HK-2 (cell line): ENCODE measurements around the gene KRT33B.
"Not testable (repeated sequence)": the region's sequence is repeated elsewhere in the genome, so short reads cannot be mapped to it uniquely, and the experiment has no call there.

Source experiments
- DNase-seq: peaks from one replicate; pipeline ENCODE4 v3.0.0-alpha.2; 2018; ENCODE audit not compliant: unreplicated experiment

The KRT33B gene

GRCh38 chr17:41369713-41370112, at the start of gene KRT33B:
Gene KRT33B (minus strand): TSS chr17:41369813. CDS start chr17:41369750, 63 bp downstream.
- DNase-seq = no peak

DNA sequence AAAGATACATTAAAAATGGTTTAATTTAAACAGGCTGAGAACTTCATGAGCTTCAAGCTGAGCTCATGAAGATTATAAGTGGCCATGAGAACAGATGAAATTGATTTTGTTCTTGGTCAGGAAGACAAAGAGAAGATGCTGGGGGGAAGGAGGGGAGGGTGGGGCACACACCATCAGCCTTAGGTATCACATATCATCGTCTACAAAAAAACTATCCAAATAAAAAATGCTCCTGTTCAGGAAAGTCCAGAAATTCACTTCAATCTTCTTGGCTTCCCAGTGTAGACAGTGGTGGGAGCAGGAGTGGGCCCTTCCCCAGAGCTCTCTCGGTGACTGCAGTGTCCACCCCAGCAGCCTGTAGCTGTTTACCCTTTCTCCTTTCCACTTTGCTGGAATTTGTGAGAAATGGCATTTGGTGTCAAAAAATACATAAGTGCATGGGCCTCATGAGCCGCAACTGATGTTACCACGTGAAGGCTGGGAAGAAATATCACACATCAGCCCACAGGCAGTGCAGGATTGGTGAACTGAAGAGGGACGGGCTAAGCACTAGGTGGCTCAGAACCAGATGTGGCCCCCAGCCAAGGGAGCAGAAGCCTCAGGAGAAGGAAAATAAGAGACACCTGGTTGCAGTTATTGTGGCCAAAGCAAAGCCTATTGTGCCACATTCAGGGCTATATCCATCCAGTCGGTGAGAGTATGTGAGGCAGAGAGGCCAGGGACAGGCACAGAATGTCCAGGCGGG, 48.7 kb upstream of the KRT33B start:
- DNase-seq = no peak

DNA sequence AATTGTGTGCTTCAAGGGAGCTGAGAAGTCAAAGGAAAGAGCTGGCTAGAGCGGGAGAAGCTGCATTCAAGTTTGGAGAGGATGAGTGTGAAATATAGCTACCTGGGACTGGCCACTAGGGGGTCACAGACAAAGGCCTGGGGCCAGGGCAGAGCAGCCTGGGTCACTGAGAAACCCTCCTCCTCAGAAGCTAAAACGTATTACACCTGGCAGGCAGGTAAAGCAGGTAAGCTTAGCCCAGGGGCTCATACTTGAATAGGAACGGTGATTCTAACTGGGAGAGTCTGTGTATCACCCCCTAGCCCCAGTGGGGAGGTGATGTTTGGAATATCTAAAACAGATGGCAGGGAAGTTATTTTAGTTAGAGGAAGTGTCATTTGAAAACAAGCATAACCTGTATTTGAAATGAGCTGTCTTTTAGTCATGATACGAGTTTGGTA, 48.0 kb upstream of the KRT33B start:
- DNase-seq = no peak

GRCh38 chr17:41417127-41417526, 47.5 kb upstream of the KRT33B start:
- DNase-seq = no peak

- DNase-seq = no peak
Measured at GRCh38 chr17:41416479-41416878, 46.9 kb upstream of the KRT33B start.

DNA sequence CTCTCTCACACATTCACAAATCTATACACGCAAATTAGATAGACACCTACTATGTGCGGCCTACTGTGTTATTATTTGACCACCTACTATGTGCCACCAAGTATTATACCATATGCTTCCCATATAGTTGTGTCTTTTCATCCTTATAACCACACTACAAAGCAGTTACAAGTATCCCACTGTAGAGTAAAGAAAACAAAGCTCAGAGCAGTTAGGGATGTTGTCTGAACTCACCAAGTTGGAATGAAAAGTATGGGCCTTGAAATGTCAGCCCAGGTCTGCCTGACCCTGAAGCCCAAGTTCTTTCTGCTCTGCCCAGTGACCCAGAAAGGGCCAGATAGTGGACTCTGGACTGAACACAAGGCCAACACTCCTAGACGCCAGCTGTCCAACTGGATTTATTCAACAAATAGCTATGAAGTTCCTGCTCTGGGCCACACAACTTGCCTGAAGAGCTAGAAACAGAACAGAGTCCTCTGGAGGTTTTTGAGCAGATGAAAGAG, 46.3 kb upstream of the KRT33B start:
- DNase-seq = no peak

DNA sequence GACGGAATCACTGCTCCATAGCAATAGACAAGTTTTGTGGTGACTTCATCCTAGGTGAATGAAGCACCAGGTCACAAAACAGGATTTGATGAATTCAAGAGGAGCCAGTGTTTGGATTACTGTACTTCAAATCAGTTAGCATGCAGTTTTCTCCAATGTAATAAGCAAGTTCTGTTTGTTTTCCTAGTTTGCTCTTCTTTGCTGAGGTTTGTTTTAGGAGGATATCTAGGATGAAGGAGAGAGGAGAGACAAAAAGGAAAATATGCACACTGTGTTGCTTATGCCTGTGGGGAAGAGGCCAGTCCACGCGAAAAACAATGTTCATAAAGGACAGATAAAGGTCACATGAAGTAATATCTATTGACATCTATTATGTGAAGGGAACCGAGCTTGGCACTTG, 45.8 kb upstream of the KRT33B start:
- no peak for DNase-seq

- DNase-seq = no peak
Measured at GRCh38 chr17:41413982-41414381, 44.4 kb upstream of the KRT33B start.

- DNase-seq = no peak
Measured at GRCh38 chr17:41413353-41413957, 43.8 kb upstream of the KRT33B start.

DNA sequence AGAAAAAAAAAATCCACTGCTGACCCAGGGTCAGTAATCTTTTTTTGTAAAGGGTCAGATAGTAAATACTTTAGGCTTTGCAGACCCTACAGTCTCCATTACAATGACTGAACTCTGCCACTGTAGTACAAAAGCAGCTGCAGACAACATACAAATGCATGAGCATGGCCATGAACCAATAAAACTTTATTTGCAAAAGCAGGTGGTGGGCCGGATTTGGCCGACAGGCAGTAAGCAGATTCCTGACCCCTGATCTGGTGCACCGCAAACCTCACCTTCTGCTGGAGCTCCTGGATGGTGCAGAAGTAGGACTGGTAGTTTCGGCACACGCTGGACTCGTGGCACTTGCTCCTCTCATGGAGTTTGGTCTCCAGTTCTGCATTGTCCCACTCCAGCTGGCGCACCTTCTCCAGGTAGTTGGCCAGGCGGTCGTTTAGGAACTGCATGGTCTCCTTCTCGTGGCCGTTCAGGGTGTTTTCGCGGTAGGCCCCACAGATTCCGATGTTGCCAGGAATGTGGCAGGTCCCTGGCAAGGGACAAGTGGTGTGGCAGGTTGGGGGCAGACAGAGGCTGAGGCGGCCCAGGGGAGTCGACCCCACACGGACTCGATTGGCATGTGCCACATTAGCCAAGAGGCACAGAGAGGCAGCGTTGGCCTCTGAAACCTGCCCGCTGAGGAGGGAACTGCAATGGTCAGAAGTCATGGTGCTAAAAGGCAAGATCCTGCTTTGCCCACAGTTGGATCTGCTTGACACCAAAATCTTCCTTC, 41.6 kb upstream of the KRT33B start:
- DNase-seq = no peak

DNA sequence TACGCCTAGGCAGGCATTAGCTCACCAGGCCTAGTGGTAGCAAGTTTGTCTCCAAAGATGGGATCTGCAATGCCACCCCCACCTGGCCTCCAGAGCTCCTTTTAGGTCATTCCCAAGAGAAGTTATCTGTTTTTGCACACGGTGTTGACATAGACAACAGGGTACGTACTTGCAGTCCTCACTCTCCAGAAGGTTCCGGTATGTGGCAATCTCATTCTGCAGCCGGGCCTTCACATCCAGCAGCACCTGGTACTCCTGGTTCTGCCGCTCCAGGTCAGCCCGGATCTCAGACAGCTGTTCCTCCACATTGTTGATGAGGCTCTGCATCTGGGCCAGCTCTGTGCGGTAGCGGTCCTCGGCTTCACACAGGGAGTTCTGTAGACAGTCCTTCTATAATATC, 37.6 kb upstream of the KRT33B start:
- DNase-seq = no peak

DNA sequence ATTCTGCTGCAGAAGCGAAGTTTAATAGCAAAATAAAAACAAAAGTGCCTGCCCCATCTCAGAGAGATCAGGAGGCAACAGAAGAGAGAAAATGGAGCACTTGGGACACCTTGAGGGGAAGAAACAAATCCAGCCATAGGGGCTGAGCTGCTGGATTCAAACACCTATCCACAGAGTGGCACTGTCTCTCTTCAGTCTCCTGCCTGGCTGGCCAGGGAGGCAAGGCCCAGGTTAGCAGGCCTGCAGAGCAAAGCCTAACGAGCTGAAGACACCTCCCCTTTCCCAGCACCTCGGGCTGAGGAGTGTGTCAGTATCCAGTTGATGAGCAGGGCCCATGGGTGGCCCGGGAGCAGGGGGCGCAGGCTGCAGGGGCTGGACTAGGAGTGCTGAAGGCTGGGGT, 36.6 kb upstream of the KRT33B start:
- DNase-seq = peak; percentile 39

- DNase-seq = peak; percentile 64
Measured at GRCh38 chr17:41404024-41404671, 34.5 kb upstream of the KRT33B start.

DNA sequence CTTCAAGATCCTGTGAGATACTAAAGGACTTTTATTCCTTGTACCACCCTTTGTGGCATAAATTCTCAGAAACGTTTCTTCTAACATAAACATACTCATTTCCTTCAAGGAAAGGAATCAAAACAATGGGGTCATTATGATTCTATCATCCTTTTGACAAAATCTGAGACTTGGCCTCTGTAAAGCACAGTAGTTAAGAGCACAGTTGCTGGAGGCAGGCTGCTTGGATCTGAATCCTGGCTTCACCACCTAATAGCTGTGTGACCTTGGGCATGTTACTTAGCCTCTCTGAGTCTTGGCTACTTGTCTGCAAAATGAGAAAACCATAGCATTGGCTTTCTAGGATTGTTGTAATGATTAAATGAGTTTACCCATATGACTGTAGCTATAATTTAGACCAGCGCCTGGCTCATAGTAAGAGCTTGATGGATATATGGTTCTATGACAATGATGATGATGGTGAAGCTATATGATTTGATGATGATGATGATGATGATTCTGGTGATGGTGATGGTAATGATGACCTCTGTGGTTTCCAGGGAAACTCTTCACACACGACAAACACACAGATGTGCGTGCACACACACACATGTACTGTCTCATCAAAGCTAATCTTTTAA, 33.9 kb upstream of the KRT33B start:
- DNase-seq = no peak

DNA sequence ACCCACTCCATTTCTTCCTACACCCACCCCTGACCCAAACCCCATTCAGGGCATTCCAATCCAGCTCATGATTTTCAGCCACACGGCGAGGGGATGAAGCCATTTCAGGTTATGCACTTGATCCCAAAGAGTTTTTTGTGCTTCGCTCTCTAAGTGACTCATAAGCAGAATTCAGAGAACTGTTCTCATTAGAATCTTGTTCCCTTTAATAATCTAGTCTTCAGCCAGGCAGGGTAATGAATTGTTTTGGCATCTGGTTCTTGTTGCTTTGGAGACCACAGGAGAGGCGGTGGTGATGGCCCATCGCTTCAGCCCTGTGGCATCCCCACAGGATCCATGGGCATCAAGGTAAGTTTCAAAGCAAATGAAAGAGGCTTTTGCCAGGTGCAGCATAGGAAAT, 32.5 kb upstream of the KRT33B start:
- DNase-seq = no peak

DNA sequence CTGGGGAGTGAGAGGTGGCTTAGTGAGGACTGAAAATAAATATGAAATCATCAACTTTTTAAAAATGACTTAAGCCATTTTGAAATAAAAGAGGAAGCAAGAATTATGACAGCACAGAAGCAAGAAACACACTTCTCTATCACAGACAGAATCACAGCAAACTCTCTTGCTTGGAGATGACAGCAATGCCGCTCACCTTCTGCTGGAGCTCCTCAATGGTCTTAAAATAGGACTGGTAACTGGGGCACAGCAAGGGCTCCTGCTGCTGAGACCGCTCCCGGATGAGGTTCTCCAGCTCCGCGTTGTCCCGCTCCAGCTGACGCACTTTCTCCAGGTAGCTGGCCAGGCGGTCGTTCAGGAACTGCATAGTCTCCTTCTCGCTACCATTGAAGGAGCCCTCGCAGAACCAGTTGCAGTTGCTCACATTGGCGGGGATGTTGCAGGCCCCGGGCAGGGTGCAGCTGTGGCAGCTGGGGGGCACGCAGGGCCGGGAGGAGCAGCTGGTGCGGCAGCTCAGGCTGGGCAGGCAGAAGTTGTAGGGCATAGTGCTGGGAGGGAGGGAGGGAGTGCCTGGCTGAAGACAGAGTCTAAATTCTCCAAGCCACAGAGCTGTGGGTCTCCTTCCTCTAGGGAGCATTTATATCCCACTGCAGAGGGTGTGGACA, 27.5 kb upstream of the KRT33B start, which contains the start of gene KRT31:
KRT31 (minus strand) TSS at position 613 of the 665 bp plus-strand sequence; CDS start at position 544, 69 bp downstream.
- no peak for DNase-seq

DNA sequence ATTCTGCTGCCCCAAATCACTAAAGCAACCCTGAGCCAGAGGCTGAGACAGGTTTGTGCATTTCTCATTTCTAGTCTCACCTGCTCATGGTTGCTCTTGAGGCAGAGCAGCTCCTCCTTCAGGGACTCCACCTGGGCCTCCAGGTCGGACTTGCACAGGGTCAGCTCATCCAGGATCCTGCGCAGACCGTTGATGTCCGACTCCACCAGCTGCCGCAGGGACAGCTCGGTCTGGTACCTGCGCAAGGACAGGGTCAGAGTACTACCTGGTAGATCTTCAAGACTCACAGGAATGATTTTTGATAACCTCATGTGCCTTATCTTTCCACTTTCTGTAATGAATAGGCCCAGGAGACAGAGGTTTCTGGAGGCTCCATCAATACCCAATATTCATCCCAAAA, 26.7 kb upstream of the KRT33B start:
- no peak for DNase-seq

DNA sequence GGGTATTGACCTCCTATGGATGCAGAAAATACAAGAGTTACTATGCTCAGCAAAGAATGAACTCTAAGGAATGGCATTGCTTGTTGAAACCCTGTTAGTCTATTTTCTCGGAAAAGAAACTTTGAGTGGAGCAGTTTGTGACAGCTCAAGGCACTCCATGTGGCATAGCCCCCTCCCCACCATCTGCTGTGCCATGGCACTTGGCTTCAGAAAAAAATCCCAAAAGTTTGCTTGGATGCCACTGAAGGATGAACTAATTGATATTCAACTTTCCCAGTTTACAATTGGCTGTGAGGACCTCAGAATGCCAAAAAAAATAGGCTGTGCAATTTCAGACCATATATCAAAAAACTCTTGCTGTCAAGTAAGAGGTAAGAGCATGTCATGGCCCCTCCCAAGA, 26.0 kb upstream of the KRT33B start:
- DNase-seq = no peak

DNA sequence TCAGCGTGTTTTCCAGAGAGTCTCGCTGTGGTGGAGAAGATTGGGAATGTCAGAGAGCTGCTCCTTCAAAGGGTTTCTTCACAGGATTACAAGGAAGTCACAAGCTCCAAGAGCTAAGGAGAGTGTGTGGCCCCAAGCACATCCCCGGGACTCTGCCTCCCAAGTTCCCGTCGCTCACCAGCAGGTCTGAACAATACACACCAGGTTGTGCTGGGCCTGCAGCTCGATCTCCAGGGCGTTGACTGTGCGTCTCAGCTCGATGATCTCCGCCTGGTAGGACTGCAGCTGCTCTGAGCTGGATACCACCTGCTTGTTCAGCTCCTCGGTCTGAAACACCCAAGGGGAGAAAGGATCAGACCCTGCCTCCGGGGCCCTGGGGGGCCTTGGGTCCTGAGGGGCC, 25.4 kb upstream of the KRT33B start:
- DNase-seq = not testable (repeated sequence)

- no peak for DNase-seq
Measured at GRCh38 chr17:41394254-41394996, 24.8 kb upstream of the KRT33B start.
